Natural killer cell treated with Interleukin-12 subunit alpha and Interleukin-12 subunit beta and Interleukin-15 and Interleukin-18, amount 100 ng/mL, for 72 hours (primary cell): ENCODE measurements around the gene CD37. TPM values are rescaled to one million over a fixed set of nuclear protein-coding genes. Genes with fewer than 3 reads are reported as not detected.
"Not testable (repeated sequence)": the region's sequence is repeated elsewhere in the genome, so short reads cannot be mapped to it uniquely, and the experiment has no call there.

Source experiments
- ATAC-seq, 2 donors: fragments of 150-1000 bp; cut with Tn5 transposase in 1 of 2; sonication (Bioruptor Pico), chemical (Tn5 transposase) in 1 of 2; 2 replicates each; pipeline ENCODE4 v1.10.0; 2021
- DNase-seq: peaks from one replicate; pipeline ENCODE4 v3.0.0; 2022; ENCODE audit warnings: low spot score
- H3K27ac Mint-ChIP-seq, 2 donors: 1 replicate in 1 of 2; 2 replicates in 1 of 2; pipeline ENCODE4 v1.8.0; 2022; ENCODE audit warnings: mixed read lengths in 2 of 2, mild to moderate bottlenecking in 1 of 2, moderate library complexity in 1 of 2
- H3K27me3 Mint-ChIP-seq, 2 donors: 1 replicate in 1 of 2; 2 replicates in 1 of 2; pipeline ENCODE4 v1.8.0; 2022; ENCODE audit warnings: mixed read lengths in 2 of 2
- H3K36me3 Mint-ChIP-seq: one replicate; pipeline ENCODE4 v1.8.0; 2022; ENCODE audit warnings: mixed read lengths
- H3K4me1 Mint-ChIP-seq, 2 donors: 1 replicate in 1 of 2; 2 replicates in 1 of 2; pipeline ENCODE4 v1.8.0; 2022; ENCODE audit warnings: low read depth in 2 of 2, mixed read lengths in 2 of 2, mild to moderate bottlenecking in 1 of 2
- H3K4me3 Mint-ChIP-seq: one replicate; pipeline ENCODE4 v1.8.0; 2022; ENCODE audit warnings: mixed read lengths
- H3K9me3 Mint-ChIP-seq: 2 replicates; pipeline ENCODE4 v1.8.0; 2022; ENCODE audit warnings: mixed read lengths
- total RNA-seq, 2 donors: library from RNA; stranded (reverse); gene quantifications; one replicate each; pipeline ENCODE4 v1.2.3, GENCODE V29; 2022

The CD37 gene
- 100 to 1,000 TPM; 102 to 122 TPM for total RNA-seq

GRCh38 chr19:49335071-49335783, at the start of gene CD37:
Gene CD37, plus strand, starts transcription at chr19:49335406. Its CDS starts 135 bp downstream, at chr19:49335541.
- peaks cover 62 to 66% of the 10 kb centered on the region in 2 donors for H3K4me1 Mint-ChIP-seq
- no peaks in the 10 kb centered on the region for H3K27me3 Mint-ChIP-seq
- peaks cover 15% of the 10 kb centered on the region for H3K36me3 Mint-ChIP-seq
- no peaks in the 10 kb centered on the region for H3K9me3 Mint-ChIP-seq
- DNase-seq (peak; percentile 65), ATAC-seq (peak; percentile 69 to 77)
- peak within 1 kb of the TSS; percentile 100 for H3K4me3 Mint-ChIP-seq
- H3K27ac Mint-ChIP-seq = peak within 1 kb of the TSS; percentile 100

- H3K36me3 Mint-ChIP-seq = no peaks in the 10 kb centered on the region
- H3K4me1 Mint-ChIP-seq = no peaks in the 10 kb centered on the region
- no peak for DNase-seq
- H3K27ac Mint-ChIP-seq = no peak overlapping the region
- no peaks in the 10 kb centered on the region for H3K9me3 Mint-ChIP-seq
- peaks cover 0 to 4% of the 10 kb centered on the region in 2 donors for H3K27me3 Mint-ChIP-seq
- no peak for ATAC-seq
- no peak overlapping the region for H3K4me3 Mint-ChIP-seq
These were observed 48.0 kb upstream of the CD37 start for GRCh38 chr19:49287141-49287770.

GRCh38 chr19:49288205-49288604, 47.0 kb upstream of the CD37 start:
- H3K4me3 Mint-ChIP-seq, ATAC-seq, H3K4me1 Mint-ChIP-seq, DNase-seq, H3K27me3 Mint-ChIP-seq, H3K36me3 Mint-ChIP-seq, H3K27ac Mint-ChIP-seq, H3K9me3 Mint-ChIP-seq: not testable (repeated sequence)

- not testable (repeated sequence) for H3K4me3 Mint-ChIP-seq, H3K9me3 Mint-ChIP-seq, DNase-seq, H3K4me1 Mint-ChIP-seq, H3K36me3 Mint-ChIP-seq, ATAC-seq, H3K27me3 Mint-ChIP-seq, H3K27ac Mint-ChIP-seq
These were observed 45.9 kb upstream of the CD37 start for GRCh38 chr19:49289286-49289685.

GRCh38 chr19:49290517-49290916, 44.7 kb upstream of the CD37 start:
- no peak for ATAC-seq
- Mint-ChIP-seq H3K27me3 (no peaks in the 10 kb centered on the region), H3K4me1 (no peaks in the 10 kb centered on the region), H3K36me3 (no peaks in the 10 kb centered on the region), H3K4me3 (no peak overlapping the region), H3K9me3 (no peaks in the 10 kb centered on the region), H3K27ac (no peak overlapping the region)
- DNase-seq = no peak

- no peak overlapping the region for H3K4me3 Mint-ChIP-seq
These were observed 40.8 kb upstream of the CD37 start for GRCh38 chr19:49294401-49294800.

GRCh38 chr19:49295208-49295880, 39.9 kb upstream of the CD37 start:
- Mint-ChIP-seq H3K4me1 (peaks cover 0 to 1% of the 10 kb centered on the region in 2 donors), H3K4me3 (no peak overlapping the region), H3K36me3 (no peaks in the 10 kb centered on the region), H3K27ac (no peak overlapping the region), H3K9me3 (no peaks in the 10 kb centered on the region), H3K27me3 (no peaks in the 10 kb centered on the region)
- ATAC-seq (no peak), DNase-seq (no peak)

More at GRCh38 chr19:49294401-49294800, 40.8 kb upstream of the CD37 start:
- Mint-ChIP-seq H3K27me3 (no peaks in the 10 kb centered on the region), H3K36me3 (no peaks in the 10 kb centered on the region), H3K27ac (no peak overlapping the region), H3K9me3 (no peaks in the 10 kb centered on the region), H3K4me1 (no peaks in the 10 kb centered on the region)
- no peak for ATAC-seq
- no peak for DNase-seq

GRCh38 chr19:49297403-49297802, 37.8 kb upstream of the CD37 start:
- H3K9me3 Mint-ChIP-seq = no peaks in the 10 kb centered on the region
- no peak overlapping the region for H3K4me3 Mint-ChIP-seq
- H3K27me3 Mint-ChIP-seq = no peaks in the 10 kb centered on the region

GRCh38 chr19:49298653-49299052, 36.6 kb upstream of the CD37 start:
- H3K4me3 Mint-ChIP-seq, H3K36me3 Mint-ChIP-seq, H3K4me1 Mint-ChIP-seq, H3K27me3 Mint-ChIP-seq, DNase-seq, ATAC-seq, H3K9me3 Mint-ChIP-seq, H3K27ac Mint-ChIP-seq: not testable (repeated sequence)

More at GRCh38 chr19:49297403-49297802, 37.8 kb upstream of the CD37 start:
- DNase-seq = no peak
- no peak for ATAC-seq
- peaks cover 0 to 3% of the 10 kb centered on the region in 2 donors for H3K4me1 Mint-ChIP-seq
- peaks cover under 1% of the 10 kb centered on the region for H3K36me3 Mint-ChIP-seq
- no peak overlapping the region for H3K27ac Mint-ChIP-seq

- no peak overlapping the region for H3K27ac Mint-ChIP-seq
- H3K4me3 Mint-ChIP-seq = no peak overlapping the region
- peaks cover 0 to 3% of the 10 kb centered on the region in 2 donors for H3K4me1 Mint-ChIP-seq
- H3K36me3 Mint-ChIP-seq = peaks cover 5% of the 10 kb centered on the region
- H3K27me3 Mint-ChIP-seq = no peaks in the 10 kb centered on the region
- peak; percentile 91 for ATAC-seq
- peak; percentile 84 for DNase-seq
- no peaks in the 10 kb centered on the region for H3K9me3 Mint-ChIP-seq
These were observed 33.9 kb upstream of the CD37 start for GRCh38 chr19:49301165-49301865.

GRCh38 chr19:49301866-49302252, 33.3 kb upstream of the CD37 start:
- ATAC-seq (no peak), DNase-seq (no peak)
- H3K36me3 Mint-ChIP-seq = peaks cover 5% of the 10 kb centered on the region
- no peak overlapping the region for H3K4me3 Mint-ChIP-seq
- H3K4me1 Mint-ChIP-seq = peaks cover 0 to 3% of the 10 kb centered on the region in 2 donors
- H3K9me3 Mint-ChIP-seq = no peaks in the 10 kb centered on the region
- no peak overlapping the region for H3K27ac Mint-ChIP-seq
- H3K27me3 Mint-ChIP-seq = no peaks in the 10 kb centered on the region

- H3K27me3 Mint-ChIP-seq, H3K9me3 Mint-ChIP-seq, H3K4me1 Mint-ChIP-seq, H3K27ac Mint-ChIP-seq, DNase-seq, ATAC-seq, H3K4me3 Mint-ChIP-seq: not testable (repeated sequence)
- H3K36me3 Mint-ChIP-seq = peaks cover 13% of the 10 kb centered on the region
These were observed 28.5 kb upstream of the CD37 start for GRCh38 chr19:49306734-49307133.

GRCh38 chr19:49309087-49309486, 26.1 kb upstream of the CD37 start:
- Mint-ChIP-seq H3K27me3 (no peaks in the 10 kb centered on the region), H3K4me1 (peaks cover 0 to 3% of the 10 kb centered on the region in 2 donors), H3K4me3 (no peak overlapping the region), H3K27ac (no peak overlapping the region), H3K36me3 (peaks cover 8% of the 10 kb centered on the region), H3K9me3 (no peaks in the 10 kb centered on the region)
- no peak for DNase-seq
- ATAC-seq = no peak
